CD4-positive, alpha-beta T cell treated with Interleukin-17A for 1 hour (primary cell): Measurements from ENCODE around the gene CCSER1.
"Not testable (repeated sequence)": the region's sequence is repeated elsewhere in the genome, so short reads cannot be mapped to it uniquely, and the experiment has no call there.

Experiments used
- DNase-seq: peaks from one replicate; pipeline ENCODE4 v3.0.0-alpha.2; 2020

CCSER1 gene

GRCh38 chr4:90306810-90307209 is 179.6 kb downstream of the CCSER1 start:
- no peak for DNase-seq

GRCh38 chr4:90317140-90317539 is 189.9 kb downstream of the CCSER1 start:
- not testable (repeated sequence) for DNase-seq

GRCh38 chr4:90317785-90318184 is 190.6 kb downstream of the CCSER1 start:
- no peak for DNase-seq

- DNase-seq: no peak
Measured at GRCh38 chr4:90318193-90318592, 191.0 kb downstream of the CCSER1 start.

- no peak for DNase-seq
Measured at GRCh38 chr4:90328558-90328957, 201.4 kb downstream of the CCSER1 start.

- no peak for DNase-seq
Measured at GRCh38 chr4:90330546-90330945, 203.4 kb downstream of the CCSER1 start.

- DNase-seq: no peak
Measured at GRCh38 chr4:90345549-90346215, 218.5 kb downstream of the CCSER1 start.

GRCh38 chr4:90349636-90350035 is 222.4 kb downstream of the CCSER1 start:
- DNase-seq: no peak

GRCh38 chr4:90357117-90357710 is 230.0 kb downstream of the CCSER1 start:
- DNase-seq: no peak

- no peak for DNase-seq
Measured at GRCh38 chr4:90375081-90375480, 247.9 kb downstream of the CCSER1 start.

GRCh38 chr4:90393215-90393614 is 266.0 kb downstream of the CCSER1 start:
- DNase-seq: no peak

GRCh38 chr4:90403781-90404180 is 276.6 kb downstream of the CCSER1 start:
- no peak for DNase-seq

GRCh38 chr4:90407897-90408296 is 280.7 kb downstream of the CCSER1 start:
- DNase-seq: not testable (repeated sequence)

- not testable (repeated sequence) for DNase-seq
Measured at GRCh38 chr4:90412786-90413185, 285.6 kb downstream of the CCSER1 start.

- DNase-seq: no peak
Measured at GRCh38 chr4:90415116-90415515, 287.9 kb downstream of the CCSER1 start.

- peak; percentile 10 for DNase-seq
Measured at GRCh38 chr4:90419124-90419711, 292.0 kb downstream of the CCSER1 start.

- DNase-seq: no peak
Measured at GRCh38 chr4:90421161-90421560, 294.0 kb downstream of the CCSER1 start.

- no peak for DNase-seq
Measured at GRCh38 chr4:90425893-90426292, 298.7 kb downstream of the CCSER1 start.

- DNase-seq: no peak
Measured at GRCh38 chr4:90438522-90438921, 311.3 kb downstream of the CCSER1 start.

GRCh38 chr4:90441770-90442169 is 314.6 kb downstream of the CCSER1 start:
- DNase-seq: no peak

GRCh38 chr4:90442619-90443018 is 315.4 kb downstream of the CCSER1 start:
- DNase-seq: no peak

- no peak for DNase-seq
Measured at GRCh38 chr4:90443231-90443630, 316.0 kb downstream of the CCSER1 start.

- DNase-seq: no peak
Measured at GRCh38 chr4:90444904-90445303, 317.7 kb downstream of the CCSER1 start.

- DNase-seq: no peak
Measured at GRCh38 chr4:90445380-90445779, 318.2 kb downstream of the CCSER1 start.

- DNase-seq: no peak
Measured at GRCh38 chr4:90449626-90450025, 322.4 kb downstream of the CCSER1 start.
